Gastrocnemius medialis (tissue), 4 donors: ENCODE data around the gene CREB1.

Experiments
- POLR2A ChIP-seq, 2 donors: fragments of 450-650 bp; IDR thresholded peaks; one replicate each; pipeline ENCODE4 v1.6.1; 2017; ENCODE audit warnings: antibody characterized with exemption in 2 of 2, mild to moderate bottlenecking in 2 of 2, moderate library complexity in 2 of 2
- TF ChIP-seq, protein P1 (sequence below), 5 experiments: fragments of 450-650 bp in 3 of 5; fragments of 200-600 bp in 2 of 5; sonication (generic) in 2 of 5; IDR thresholded peaks in 4 of 5; conservative IDR thresholded peaks in 1 of 5; 1 replicate in 4 of 5; 2 replicates in 1 of 5; pipeline ENCODE4 v1.5.1; 2016 to 2019; ENCODE audit warnings: antibody characterized with exemption in 5 of 5, mild to moderate bottlenecking in 3 of 5, moderate library complexity in 3 of 5

DNA sequence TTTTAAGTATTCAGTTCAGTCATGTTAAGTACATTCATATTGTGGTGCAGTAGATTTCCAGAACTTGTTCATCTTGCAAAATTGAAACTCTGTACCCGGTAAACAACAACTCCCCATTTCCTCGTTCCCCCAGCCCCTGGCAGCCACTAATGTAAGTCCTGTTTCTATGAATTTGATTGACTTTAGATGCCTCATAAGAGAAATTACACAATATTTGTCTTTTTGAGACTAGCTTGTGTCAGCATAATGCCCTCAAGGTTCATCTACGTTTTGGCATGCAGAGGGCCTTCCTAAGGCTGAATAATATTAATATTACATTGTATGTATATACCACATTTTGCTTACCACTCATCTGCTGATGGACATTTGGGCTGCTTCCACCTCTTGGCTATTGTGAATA lies 64.5 kb downstream of the CREB1 start:
- TF ChIP-seq, protein P1, sequence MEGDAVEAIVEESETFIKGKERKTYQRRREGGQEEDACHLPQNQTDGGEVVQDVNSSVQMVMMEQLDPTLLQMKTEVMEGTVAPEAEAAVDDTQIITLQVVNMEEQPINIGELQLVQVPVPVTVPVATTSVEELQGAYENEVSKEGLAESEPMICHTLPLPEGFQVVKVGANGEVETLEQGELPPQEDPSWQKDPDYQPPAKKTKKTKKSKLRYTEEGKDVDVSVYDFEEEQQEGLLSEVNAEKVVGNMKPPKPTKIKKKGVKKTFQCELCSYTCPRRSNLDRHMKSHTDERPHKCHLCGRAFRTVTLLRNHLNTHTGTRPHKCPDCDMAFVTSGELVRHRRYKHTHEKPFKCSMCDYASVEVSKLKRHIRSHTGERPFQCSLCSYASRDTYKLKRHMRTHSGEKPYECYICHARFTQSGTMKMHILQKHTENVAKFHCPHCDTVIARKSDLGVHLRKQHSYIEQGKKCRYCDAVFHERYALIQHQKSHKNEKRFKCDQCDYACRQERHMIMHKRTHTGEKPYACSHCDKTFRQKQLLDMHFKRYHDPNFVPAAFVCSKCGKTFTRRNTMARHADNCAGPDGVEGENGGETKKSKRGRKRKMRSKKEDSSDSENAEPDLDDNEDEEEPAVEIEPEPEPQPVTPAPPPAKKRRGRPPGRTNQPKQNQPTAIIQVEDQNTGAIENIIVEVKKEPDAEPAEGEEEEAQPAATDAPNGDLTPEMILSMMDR (IDR thresholded peaks at IDR 0.05 in 4 of 5, conservative IDR thresholded peaks at IDR 0.05 in 1 of 5): no peak
- TF ChIP-seq POLR2A (IDR thresholded peaks at IDR 0.05): no peak
